Tibial artery (tissue), 4 donors: ENCODE measurements around the gene KCNQ4.

Experiments used
- DNase-seq, 2 donors: peaks; one replicate each; pipeline ENCODE4 v3.0.0-alpha.2; 2019
- H3K27ac ChIP-seq, 2 donors: fragments of 200-600 bp; sonication (generic) in 1 of 2; 1 replicate in 1 of 2; 2 replicates in 1 of 2; pipeline ENCODE4 v1.5.1; 2018 to 2019; ENCODE audit warnings: mild to moderate bottlenecking in 1 of 2
- H3K27me3 ChIP-seq, 2 donors: fragments of 200-600 bp; sonication (generic) in 1 of 2; one replicate each; pipeline versions ENCODE4 v1.5.1 to v1.6.0; 2016 to 2019
- H3K36me3 ChIP-seq, 3 donors: fragments of 200-600 bp; sonication (generic) in 2 of 3; one replicate each; pipeline ENCODE4 v1.5.1; 2016 to 2019; ENCODE audit warnings: mild to moderate bottlenecking in 2 of 3
- H3K4me1 ChIP-seq, 4 donors: fragments of 200-600 bp; sonication (generic) in 2 of 4; 1 replicate in 3 of 4; 2 replicates in 1 of 4; pipeline ENCODE4 v1.5.1; 2016 to 2019
- H3K4me3 ChIP-seq, 2 donors: fragments of 200-600 bp; sonication (generic) in 1 of 2; 1 replicate in 1 of 2; 2 replicates in 1 of 2; pipeline ENCODE4 v1.5.1; 2018 to 2019; ENCODE audit warnings: mild to moderate bottlenecking in 2 of 2
- H3K9me3 ChIP-seq, 3 donors: fragments of 200-600 bp; sonication (generic) in 1 of 3; one replicate each; pipeline ENCODE4 v1.5.1; 2016 to 2019
- CTCF ChIP-seq, 2 experiments: fragments of 200-600 bp in 1 of 2; fragments of 450-650 bp in 1 of 2; IDR thresholded peaks; one replicate each; pipeline ENCODE4 v1.5.1; 2017 to 2019; ENCODE audit warnings: antibody characterized with exemption in 2 of 2, mild to moderate bottlenecking in 1 of 2, moderate library complexity in 1 of 2
- intact Hi-C: fragments of 100-400 bp; cut with DNase I; formaldehyde crosslinking; loops from one replicate; pipeline ENCODE4 v1.15.0; 2023; ENCODE audit warnings: low total_unique reads

Gene KCNQ4

GRCh38 chr1:40861224-40862003 lies 77.8 kb downstream of the KCNQ4 start:
- Histone ChIP-seq H3K9me3 (no peaks in the 10 kb centered on the region), H3K27me3 (no peaks in the 10 kb centered on the region), H3K36me3 (no peaks in the 10 kb centered on the region), H3K4me1 (peaks cover 0 to 32% (median 21%) of the 10 kb centered on the region in 4 donors), H3K4me3 (peak overlapping the region; percentile 83 to 91), H3K27ac (peak overlapping the region; percentile 83 to 95)
- intact Hi-C loops = loop anchor here (5.0 kb wide), 2 partner anchors 86 to 381 kb away; partner anchors contain the start of gene SCMH1
- no peak for TF ChIP-seq CTCF (IDR thresholded peaks at IDR 0.05)
- DNase-seq = peak; percentile 31 to 74

GRCh38 chr1:40862008-40862863 lies 78.6 kb downstream of the KCNQ4 start, which contains the start of gene CITED4:
TSS of gene CITED4 (minus strand) at chr1:40862363. CDS start at chr1:40862127, 236 bp downstream.
- Histone ChIP-seq H3K27ac (peak within 1 kb of the TSS; percentile 83 to 95), H3K27me3 (no peaks in the 10 kb centered on the region), H3K9me3 (no peaks in the 10 kb centered on the region), H3K4me3 (peak within 1 kb of the TSS; percentile 83 to 91), H3K4me1 (peaks cover 0 to 32% (median 21%) of the 10 kb centered on the region in 4 donors), H3K36me3 (no peaks in the 10 kb centered on the region)
- TF ChIP-seq CTCF (IDR thresholded peaks at IDR 0.05) = peak; percentile 17 to 28
- peak; percentile 94 to 96 for DNase-seq
- intact Hi-C loops = loop anchor here (5.0 kb wide), 2 partner anchors 85 to 380 kb away; partner anchors contain the start of gene SCMH1

GRCh38 chr1:40868051-40868723 lies 84.6 kb downstream of the KCNQ4 start:
- H3K36me3 ChIP-seq = no peaks in the 10 kb centered on the region
- no peak overlapping the region for H3K27ac ChIP-seq
- H3K9me3 ChIP-seq = no peaks in the 10 kb centered on the region
- no peak for TF ChIP-seq CTCF (IDR thresholded peaks at IDR 0.05)
- H3K27me3 ChIP-seq = no peaks in the 10 kb centered on the region
- DNase-seq = no peak
- no peaks in the 10 kb centered on the region for H3K4me1 ChIP-seq
- intact Hi-C loops = no loop called here
- H3K4me3 ChIP-seq = no peak overlapping the region

GRCh38 chr1:40870135-40870728 lies 86.6 kb downstream of the KCNQ4 start:
- Histone ChIP-seq H3K4me1 (no peaks in the 10 kb centered on the region), H3K27ac (no peak overlapping the region), H3K27me3 (no peaks in the 10 kb centered on the region), H3K36me3 (no peaks in the 10 kb centered on the region), H3K9me3 (no peaks in the 10 kb centered on the region), H3K4me3 (no peak overlapping the region)
- intact Hi-C loops = no loop called here
- TF ChIP-seq CTCF (IDR thresholded peaks at IDR 0.05) = no peak
- DNase-seq = no peak

- intact Hi-C loops = no loop called here
- Histone ChIP-seq H3K9me3 (no peaks in the 10 kb centered on the region), H3K4me3 (no peak overlapping the region), H3K4me1 (peaks cover 0 to 5% (median 4%) of the 10 kb centered on the region in 4 donors), H3K27ac (no peak overlapping the region), H3K36me3 (peaks cover 0 to 4% (median 0%) of the 10 kb centered on the region in 3 donors), H3K27me3 (no peaks in the 10 kb centered on the region)
- no peak for TF ChIP-seq CTCF (IDR thresholded peaks at IDR 0.05)
- DNase-seq = no peak
Measured at GRCh38 chr1:40872276-40872675, 88.7 kb downstream of the KCNQ4 start.
